ENCODE results near the gene CYB5A.

Gene CYB5A

DNA sequence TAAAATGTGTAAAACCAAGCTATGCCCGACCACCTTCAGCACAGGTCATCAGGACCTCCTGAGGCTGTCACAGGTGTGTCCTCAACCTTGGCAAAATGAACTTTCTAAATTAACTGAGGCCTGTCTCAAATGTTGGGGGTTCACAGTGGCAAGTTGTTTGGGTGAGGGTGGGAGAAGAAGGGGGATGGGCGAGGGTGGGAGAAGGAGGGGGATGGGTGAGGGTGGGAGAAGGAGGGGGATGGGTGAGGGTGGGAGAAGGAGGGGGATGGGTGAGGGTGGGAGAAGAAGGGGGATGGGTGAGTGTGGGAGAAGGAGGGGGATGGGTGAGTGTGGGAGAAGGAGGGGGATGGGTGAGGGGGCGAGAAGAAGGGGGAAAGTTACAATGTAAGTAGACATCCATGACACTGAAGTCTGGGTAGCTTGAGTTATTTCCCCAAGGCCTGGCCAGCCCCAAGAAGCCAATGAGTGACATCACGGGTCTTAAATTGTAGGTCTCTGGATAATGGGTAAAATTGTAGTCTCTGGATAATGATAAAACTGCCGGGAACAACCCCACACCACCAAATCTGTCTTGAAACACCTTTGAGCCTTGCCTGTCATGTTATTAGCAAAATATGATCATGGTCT, 87.1 kb downstream of the CYB5A start:
- no peak overlapping the region for H3K4me3 Mint-ChIP-seq
- peak overlapping the region; percentile 61 for H3K27ac Mint-ChIP-seq
- peaks cover 2% of the 10 kb centered on the region for H3K4me1 Mint-ChIP-seq
- no peaks in the 10 kb centered on the region for H3K27me3 Mint-ChIP-seq
- H3K36me3 Mint-ChIP-seq (ENCODE audit: low read depth): no peaks in the 10 kb centered on the region
- no peaks in the 10 kb centered on the region for H3K9me3 Mint-ChIP-seq
- DNase-seq (no peak), ATAC-seq (no peak)

DNA sequence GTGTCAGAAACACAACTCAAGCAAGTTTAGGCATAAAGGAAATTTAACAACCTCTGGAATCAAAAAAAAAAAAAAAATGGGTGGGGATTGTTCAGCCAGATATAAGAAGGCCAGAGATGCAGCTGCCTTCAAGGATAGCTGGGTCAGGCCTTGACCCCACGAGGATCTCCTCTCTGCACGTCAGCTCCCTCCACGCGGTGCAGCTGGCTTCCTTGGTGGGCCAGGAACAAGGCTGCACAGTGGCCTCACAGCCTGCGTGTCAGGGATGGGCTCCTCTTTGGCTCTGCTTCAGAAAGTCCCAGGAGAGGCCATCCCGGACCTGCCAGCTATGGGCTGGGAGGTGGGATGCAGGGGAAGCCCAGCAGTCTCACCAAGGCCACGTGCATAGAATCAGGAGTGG, 88.0 kb downstream of the CYB5A start:
- no peak for ATAC-seq
- Mint-ChIP-seq H3K4me1 (peaks cover 2% of the 10 kb centered on the region), H3K9me3 (no peaks in the 10 kb centered on the region), H3K4me3 (no peak overlapping the region), H3K36me3 (ENCODE audit: low read depth) (no peaks in the 10 kb centered on the region), H3K27ac (no peak overlapping the region), H3K27me3 (no peaks in the 10 kb centered on the region)
- no peak for DNase-seq

Measured in activated naive CD8-positive, alpha-beta T cell treated with anti-CD3 and anti-CD28 coated beads, Interleukin-2, amount 50 U/mL, for 24 hours (primary cell).